NK-92 (cell line): ENCODE measurements around the gene MYO5A.
"Not testable (repeated sequence)": the region's sequence is repeated elsewhere in the genome, so short reads cannot be mapped to it uniquely, and the experiment has no call there.

Source experiments
- DNase-seq: peaks from one replicate; lab custom pipeline; 2025; ENCODE audit not compliant: unreplicated experiment; lab: John Stamatoyannopoulos, UW

MYO5A gene

DNA sequence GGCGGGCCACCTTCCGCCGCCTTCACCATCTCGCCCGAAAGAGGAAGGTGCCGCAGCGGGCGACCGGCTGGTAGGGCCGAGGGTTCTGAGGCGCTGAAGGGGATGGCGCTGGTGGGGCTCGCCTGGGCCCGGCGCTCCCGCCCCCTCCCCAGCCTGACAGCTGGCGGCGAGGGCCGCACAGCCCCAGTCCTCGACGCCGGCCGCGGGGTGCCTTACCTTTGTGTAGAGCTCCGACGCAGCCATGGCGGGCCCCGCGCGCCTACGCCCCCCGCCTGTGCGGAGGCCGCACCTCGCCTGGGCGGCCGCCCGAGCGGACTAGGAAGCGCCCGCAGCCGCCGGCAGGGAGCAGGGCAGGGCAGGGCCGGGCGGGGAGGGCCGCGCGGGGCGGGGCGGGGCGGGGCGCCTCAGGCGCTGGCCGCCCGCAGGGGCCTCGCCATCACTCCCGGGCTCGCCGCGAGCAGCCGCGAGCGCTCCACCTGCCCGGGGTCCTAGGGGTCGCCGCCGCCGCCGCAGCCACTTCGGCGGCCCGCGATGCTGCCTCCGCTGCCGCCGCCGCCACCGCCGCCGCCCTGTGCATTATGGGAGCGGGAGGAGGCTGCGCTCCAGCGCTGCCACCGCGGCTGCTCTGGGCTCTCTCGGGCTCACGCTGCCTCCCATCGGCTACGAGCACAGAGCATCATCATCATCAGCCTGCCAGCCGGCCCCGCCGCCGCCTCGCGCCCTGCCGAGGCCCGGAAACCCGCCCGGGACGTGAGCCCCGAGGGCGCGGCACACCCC lies at the start of gene MYO5A:
TSS of gene MYO5A (minus strand) at position 317 of the 777 bp plus-strand sequence. CDS start at position 243, 74 bp downstream.
- DNase-seq = no peak

DNA sequence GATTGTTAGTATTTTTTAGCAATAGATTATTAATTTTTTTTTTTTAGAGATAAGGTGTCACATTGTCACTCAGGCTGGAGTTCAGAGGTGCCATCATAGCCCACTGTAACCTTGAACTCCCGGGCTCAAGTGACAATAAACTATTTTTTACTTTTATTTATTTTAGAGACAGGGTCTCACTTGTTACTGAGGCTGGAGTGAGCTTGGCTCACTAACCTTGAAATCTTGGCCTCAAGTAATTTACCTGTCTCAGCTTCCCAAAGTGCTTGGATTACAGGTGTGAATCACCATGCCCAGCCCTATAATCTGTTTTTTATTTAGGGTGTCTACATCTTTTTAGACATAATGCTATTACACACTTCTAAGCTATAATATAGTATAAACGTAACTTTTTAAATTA lies 48.0 kb upstream of the MYO5A start:
- DNase-seq = no peak

DNA sequence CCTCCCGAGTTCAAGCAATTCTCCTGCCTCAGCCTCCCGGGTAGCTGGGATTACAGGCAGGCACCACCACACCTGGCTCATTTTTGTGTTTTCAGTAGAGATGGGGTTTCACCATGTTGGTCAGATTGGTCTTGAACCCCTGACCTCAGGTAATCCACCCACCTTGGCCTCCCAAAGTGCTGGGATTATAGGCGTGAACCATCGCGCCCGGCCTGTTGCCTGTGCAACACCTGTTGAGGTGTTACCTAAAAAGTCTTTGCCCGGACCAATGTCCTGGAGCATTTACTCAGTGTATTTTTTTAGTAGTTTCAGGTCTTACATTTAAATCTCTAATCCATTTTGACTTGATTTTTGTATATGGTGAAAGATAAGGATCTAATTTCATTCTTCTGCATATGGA lies 46.9 kb upstream of the MYO5A start:
- DNase-seq = not testable (repeated sequence)

DNA sequence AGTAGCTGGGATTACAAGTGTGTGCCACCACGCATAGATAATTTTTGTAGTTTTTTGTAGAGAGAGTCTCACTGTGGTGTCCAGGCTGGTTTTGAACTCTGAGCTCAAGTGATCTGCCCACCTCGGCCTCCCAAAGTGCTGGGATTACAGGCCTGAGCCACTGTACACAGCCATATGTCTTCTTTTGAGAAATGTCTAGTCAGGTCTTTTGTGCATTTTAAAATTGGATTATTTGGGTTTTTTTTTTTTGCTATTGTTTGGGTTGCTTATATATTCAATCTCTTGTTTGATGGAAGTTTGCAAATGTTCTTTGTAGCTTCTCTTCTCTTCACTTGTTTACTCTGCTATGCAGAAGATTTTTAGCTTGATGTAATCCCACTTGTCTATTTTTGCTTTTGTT lies 46.4 kb upstream of the MYO5A start:
- DNase-seq = no peak

DNA sequence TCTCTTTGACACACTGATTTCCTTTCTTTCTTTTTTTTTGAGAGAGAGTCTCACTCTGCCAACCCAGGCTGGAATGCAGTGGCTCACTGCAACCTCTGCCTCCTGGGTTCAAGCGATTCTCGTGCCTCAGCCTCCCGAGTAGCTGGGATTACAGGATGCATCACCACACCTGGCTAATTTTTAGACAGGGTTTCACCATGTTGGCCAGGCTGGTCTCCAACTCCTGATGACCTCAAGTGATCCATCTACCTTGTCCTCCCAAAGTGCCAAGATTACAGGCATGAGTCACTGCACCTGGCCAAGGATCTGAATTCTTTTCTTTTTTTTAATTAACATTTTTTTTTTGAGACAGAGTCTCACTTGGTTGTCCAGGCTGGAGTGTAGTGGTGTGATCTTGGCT lies 45.9 kb upstream of the MYO5A start:
- DNase-seq = not testable (repeated sequence)

DNA sequence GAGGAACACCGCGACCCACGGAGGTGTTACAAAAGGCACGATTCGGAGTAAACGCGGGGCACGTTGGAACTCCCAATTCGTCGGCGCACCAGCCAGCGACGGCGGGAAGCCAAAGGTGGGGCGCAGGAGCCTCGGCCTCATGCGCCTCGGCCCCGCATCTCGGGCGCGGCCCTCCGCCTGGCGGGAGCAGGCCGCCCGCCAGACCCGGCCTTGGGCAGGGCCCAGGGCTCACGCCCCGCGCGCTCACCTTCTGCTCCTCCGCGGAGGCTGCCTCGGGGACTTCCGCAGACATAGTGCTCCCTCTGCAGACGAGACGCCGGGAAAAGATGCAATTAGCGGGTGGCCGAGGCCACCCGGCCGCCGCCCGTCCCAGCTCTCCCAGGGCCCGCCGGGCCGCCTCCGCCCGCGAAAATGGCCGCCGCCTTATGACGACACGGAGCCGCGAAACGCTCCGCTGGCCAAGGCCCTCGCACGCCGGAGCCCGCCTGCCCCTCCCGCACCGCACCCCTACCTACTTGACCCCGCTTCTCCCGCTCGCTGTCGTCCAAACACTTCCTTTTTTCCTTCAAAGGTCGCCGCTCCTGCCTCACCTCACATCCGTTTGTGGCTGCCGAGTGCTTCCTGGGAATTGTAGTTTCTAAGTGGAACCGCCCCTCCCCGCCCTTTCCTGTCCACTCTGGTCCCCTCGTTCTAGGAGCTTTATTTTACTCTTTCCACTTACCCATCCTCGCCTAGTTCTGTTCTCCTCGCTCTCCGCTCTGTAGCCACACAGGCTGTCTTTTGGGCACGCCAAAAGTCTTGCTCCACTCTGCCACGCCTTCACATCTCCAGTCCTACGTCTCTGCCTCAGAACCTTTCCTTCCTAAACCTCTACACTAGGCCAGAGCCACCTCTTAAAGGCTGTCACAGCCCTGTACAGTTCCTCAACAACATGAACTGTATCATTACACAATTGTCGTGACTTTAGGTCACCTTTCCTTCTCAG lies 40.2 kb upstream of the MYO5A start, which contains the start of gene ARPP19:
TSS of gene ARPP19 (minus strand) at position 430 of the 985 bp plus-strand sequence. CDS start at position 292, 138 bp downstream.
- DNase-seq = no peak

DNA sequence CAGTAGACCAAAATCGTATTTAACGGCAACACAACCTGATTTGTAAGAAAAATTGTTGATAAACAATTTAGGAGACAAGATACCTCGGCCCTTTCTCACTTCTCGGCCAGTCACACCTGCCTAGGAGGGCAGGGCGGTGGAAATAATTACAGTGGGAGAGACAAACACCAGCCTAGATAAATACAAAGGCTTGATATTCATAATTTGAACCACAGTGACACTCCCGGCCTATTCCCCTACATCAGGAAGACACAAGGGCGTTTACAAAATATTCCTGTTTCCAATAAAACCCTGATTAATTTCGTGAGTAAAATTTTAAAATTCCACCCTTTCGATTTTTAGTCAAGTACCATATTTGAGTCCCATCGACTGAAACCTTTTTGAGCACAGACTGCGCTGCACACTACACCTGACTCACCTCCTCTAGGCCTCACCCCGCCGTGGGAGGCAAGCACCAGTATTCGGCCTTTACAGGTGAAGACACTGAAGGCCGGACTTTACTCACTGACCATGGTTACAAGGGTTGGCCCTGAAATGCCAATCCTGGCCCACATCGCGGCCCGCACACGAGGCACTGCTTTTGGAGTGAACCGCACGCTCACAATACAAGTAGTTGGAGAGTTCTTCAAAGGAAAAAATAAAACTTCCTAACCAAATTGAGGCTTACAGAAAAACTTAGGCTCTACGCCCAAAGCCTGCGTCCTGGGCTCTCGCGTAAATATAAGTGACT lies 39.4 kb upstream of the MYO5A start:
- DNase-seq = no peak

DNA sequence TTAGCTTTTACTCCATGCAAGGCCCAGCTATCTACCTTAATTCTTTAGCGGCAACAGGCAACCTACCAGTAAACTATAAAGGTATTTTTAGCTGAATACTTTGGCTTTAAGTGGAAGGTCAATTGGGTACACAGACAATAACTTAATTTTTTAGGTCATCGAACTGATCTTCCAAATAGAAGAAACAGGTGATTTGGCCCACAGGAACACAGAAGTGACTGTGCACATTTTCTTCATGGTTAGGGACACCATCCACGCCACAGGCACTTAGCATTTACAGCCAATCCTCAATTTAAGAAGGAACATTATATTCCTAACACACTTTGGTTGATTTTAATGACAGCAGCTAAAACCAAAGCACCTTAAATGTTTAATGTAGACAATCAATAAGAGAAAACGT lies 38.2 kb upstream of the MYO5A start:
- no peak for DNase-seq

DNA sequence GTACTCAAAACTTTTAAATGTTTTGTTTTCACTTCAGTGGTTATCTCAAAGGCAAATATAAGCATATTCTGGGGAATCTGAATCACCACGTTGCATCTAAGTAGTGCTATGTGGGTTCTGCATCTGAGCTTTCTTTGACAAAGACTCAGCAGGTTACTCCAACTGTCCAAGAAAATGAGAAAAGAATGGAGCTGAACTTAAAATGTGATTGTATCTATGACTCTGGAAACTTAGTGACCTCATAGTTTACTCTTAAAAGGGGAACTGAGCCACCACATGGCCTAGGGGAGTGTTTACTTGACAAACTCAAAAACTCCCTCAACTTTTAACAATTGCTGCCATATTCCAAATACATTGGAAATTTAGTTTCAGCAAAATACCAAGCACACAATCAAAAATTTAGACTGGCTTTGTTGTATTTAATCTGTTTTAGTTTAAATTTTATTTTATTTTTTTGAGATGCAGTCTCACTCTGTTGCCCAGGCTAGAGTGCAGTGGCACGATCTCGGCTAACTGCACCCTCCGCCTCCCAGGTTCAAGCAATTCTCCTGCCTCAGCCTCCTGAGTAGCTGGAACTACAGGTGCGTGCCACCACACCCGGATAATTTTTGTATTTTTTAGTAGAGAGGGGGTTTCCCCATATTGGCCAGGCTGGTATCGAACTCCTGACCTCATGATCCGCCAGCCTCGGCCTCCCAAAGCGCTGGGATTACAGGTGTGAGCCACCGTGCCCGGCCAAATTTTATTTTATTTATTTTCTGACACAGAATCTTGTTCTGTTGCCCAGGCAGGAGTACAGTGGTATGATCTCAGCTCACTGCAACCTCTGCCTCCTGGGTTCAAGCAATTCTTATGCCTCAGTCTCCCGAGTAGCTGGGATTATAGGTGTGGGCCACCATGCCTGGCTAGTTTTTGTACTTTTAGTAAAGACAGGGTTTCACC lies 37.0 kb upstream of the MYO5A start:
- DNase-seq = not testable (repeated sequence)

DNA sequence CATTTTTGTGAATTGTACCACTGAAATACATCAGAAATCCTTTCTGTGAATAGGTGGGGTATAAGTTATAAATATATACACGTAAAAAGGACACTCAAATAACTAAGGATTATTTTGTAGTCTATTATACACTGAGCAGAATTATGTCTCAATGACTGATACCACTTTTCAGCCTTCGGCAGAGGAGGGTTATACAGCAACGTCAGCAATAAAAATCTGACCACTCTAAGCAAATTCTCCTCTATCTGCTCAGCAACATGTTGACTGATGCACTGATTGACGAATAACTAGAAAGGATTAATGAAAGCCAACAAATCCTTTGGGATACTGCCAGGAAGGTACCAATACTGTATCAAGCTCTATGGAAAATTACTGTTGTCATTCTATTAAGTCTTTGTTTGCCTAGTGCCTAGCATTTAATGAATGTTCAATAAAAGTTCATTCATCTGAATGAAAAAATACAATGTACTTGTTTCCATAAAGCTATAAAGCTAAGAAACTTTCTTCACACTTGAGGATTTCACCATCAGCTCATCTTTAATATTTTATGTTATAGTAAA lies 34.9 kb upstream of the MYO5A start:
- DNase-seq = no peak

DNA sequence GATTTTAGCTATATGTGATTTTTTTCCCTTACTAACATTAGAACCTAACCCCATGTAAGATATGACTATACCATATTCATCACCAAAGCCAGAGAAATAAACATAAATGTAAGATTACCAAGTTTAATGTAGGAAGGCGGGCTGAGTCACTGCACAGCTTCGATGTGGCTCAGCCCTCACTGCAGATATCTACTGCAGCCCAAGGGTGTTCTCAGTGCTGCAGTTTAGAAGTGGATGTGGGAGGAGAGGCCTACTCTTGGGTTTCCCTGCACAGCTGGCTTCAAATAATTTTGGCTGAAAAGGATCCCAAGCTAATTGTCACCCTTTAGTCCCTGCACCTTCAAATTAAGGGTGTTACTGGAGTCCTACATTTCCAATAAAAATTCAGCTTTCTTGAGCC lies 30.9 kb upstream of the MYO5A start:
- no peak for DNase-seq

DNA sequence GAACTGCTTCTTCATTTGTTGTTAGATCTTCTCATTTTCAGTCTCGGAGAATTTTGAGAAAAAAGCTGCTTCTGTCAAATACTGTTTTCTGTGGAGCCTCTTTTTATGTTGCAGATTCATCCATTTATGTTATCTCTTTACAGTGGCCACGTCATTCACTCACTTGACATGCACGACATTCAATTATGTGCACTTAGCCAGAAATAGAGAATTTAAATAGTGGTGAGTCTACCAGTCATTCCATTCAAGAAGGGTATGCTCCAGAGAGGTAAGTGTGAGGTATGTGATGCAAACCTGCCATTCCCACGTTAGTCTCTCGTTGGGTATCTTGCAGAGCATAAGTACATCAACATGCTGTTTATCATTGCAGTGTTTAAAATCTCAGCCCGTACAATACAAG lies 30.3 kb upstream of the MYO5A start:
- no peak for DNase-seq

DNA sequence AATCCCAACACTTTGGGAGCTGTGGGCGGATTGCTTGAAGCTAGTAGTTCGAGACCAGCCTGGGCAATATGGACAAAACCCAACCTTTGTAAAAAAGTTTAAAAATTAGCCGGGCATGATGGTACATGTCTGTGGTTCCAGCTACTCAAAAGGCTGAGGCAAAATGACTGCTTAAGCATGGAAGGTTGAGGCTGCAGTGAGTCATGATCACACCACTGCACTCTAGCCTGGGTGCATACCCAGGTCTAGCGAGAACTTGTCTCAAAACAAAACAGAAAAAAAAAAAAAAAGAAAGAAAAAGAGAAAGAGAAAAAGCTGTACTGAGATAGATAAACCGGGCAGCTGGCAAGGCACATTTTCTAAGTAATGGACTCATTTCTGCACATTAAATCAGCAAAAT lies 29.5 kb upstream of the MYO5A start:
- DNase-seq = no peak

DNA sequence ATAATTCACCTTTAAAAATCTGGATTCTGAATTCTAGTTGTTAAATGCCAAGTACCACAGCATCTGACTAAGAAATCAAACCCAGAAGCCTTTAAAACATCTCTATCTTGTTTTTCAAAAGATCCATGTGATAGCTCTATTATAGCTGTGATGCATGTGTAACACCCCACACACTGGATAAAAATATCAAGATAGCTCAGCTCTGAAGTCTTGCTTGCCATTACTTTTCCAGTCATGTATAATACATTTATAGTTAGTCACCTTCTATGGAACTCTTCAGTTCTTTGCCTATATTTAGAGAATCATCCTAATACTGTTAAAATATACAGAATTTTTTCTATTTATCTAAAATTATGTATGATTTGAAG lies 28.6 kb upstream of the MYO5A start:
- DNase-seq = no peak

DNA sequence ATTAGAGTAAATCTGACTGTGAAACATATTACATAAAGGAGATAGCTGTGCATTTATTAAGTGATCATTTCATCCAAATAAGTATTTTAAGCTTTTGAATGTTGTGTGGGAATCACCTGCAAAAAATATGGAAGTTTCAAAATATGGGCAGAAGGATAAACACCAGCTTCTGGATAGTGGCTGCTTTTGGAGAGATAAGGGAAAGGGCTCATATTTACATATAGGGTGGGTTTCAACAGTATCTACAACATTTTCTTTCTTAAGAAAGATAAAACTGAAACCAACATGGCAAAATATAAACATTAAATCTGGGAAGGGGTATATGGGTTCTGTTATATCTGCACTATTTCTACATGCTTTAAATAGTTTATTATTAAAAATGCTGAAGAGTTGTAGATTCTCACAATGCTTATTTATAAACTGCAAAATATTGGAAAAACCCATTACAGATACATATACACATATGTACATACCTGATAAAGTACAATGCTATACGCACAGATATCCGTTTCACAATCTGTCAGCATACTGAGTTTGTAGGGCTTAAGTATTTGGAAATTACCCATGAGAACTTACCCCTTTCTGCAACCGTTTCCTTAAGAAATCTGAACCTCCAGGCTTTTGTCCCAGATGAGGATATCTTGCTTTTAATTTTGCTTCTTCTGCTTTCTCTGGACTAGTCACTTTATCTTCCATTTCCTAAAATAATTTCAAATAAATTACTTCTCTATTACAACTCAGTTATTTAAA lies 28.0 kb upstream of the MYO5A start:
- no peak for DNase-seq

DNA sequence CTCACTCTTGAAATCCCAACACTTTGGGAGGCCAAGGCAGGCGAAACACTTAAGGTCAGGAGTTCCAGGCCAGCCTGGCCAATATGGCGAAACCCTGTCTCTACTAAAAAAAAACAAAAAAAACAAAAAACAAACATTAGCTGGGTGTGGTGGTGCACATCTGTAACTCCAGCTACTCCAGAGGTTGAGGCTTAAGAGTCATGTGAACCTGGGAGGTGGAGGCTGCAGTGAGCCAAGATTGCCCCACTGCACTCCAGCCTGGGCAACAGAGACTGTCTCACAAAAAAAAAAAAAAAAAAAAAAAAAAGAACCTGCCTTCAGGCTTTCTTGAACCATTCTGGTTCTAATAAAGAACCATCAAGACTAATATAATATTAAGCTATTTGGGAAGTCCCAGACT lies 23.6 kb upstream of the MYO5A start:
- DNase-seq = no peak

DNA sequence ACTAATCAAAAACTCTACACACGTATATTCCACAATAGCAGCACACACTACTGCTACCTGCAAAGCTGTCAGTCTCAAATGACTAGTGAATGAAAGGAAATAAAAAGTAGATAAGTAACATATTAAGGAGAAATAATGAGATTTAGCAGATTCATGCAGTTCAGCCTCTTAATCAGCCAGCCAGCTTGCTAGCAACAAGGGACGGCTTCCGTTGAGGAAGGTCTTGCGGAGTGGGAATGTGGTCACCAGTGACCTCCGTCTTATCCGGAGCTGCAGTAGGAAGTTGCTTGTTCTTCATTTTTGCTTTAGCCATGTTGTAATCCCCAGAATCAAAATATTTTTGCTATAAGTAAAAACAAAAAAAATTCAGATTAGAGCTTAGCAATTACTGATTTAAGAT lies 23.1 kb upstream of the MYO5A start:
- no peak for DNase-seq

DNA sequence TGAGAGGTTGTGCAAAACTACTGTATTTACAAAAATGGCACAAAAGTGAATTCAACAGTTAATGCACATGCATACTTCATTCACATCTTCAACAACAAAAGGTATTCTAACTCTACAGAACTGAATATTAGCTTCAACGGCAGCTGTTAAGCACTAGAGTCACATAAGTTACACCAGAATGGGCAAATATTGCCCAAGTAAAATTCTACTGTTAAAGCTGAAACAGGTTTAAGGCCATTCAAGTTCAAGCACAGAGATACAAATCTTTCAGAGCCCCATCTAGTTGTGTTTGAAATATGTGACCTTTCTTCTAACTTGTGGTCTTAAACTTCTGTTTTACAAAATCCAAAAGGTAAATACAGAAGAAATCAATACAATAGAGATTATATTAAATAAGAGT lies 22.5 kb upstream of the MYO5A start:
- DNase-seq = not testable (repeated sequence)
